ENCODE data around the gene FAM170B. TPM values are rescaled to one million over a fixed set of nuclear protein-coding genes. Genes with fewer than 3 reads are reported as not detected.

Gene FAM170B
- total RNA-seq, 1 experiment from 2014 or later, result not detected

DNA sequence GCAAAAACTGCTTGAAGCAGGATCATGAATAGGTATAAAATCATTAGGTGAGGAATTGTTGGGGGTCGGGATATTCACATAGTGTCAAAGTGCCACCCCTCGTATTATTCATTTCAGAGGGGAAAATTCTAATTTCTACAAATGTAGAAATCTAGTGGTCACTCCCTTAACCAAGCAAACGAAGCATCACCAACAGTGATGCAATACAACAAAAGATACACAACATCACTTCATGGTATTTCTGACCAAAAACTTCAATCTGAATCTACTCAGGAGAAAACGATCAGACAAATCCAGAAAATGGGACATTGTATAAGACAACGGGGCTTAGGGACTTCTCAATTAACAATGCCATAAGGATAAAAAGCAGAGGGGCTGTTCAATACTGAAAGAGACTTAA is 26.3 kb upstream of the FAM170B start:
- TF ChIP-seq NFE2L1 (CRISPR knock-in tag; IDR thresholded peaks at IDR 0.05) (no peak), NR1H2 (CRISPR knock-in tag; IDR thresholded peaks at IDR 0.05) (no peak), ZNF219 (CRISPR knock-in tag; IDR thresholded peaks at IDR 0.05; ENCODE audit: borderline replicate concordance) (no peak), NR2C2 (CRISPR knock-in tag; IDR thresholded peaks at IDR 0.05) (no peak), FOXJ3 (CRISPR knock-in tag; IDR thresholded peaks at IDR 0.05; ENCODE audit: borderline replicate concordance) (no peak)
- TF ChIP-seq, protein P1, sequence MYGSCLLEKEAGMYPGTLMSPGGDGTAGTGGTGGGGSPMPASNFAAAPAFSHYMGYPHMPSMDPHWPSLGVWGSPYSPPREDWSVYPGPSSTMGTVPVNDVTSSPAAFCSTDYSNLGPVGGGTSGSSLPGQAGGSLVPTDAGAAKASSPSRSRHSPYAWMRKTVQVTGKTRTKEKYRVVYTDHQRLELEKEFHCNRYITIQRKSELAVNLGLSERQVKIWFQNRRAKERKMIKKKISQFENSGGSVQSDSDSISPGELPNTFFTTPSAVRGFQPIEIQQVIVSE (CRISPR knock-in tag; IDR thresholded peaks at IDR 0.05; ENCODE audit: borderline replicate concordance), result no peak
- Mint-ChIP-seq H3K4me3 (no peak overlapping the region), H3K36me3 (no peaks in the 10 kb centered on the region), H3K27me3 (ENCODE audit: low read depth) (peaks cover 4% of the 10 kb centered on the region; the same call in 1 of the 2 replicates), H3K27ac (no peak overlapping the region), H3K9me3 (peaks cover 13% of the 10 kb centered on the region), H3K4me1 (peaks cover 30% of the 10 kb centered on the region)
- no peak for DNase-seq (ENCODE audit: low spot score)
- ChIA-PET CTCF (no interaction called here), POLR2A (no interaction called here)
- no peak for ATAC-seq

DNA sequence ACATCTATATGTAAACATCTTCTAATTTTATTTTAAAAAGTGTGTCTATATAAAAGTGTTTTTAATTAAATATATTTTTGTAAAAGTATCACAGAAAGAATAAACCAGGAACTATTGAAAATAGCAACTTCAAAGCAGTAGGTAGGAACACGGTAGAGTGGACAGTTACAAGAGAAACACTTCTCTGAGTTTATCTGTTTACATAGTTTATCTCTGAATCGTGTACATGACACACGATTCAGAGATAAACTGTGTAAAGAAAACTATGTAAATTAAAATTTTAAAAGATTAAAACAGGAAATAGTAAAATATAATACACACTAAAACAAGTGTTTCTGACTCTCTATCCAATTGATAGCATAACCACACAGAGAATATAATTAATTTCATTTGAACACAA is 25.1 kb upstream of the FAM170B start:
- Mint-ChIP-seq H3K4me1 (peaks cover 28% of the 10 kb centered on the region), H3K27ac (no peak overlapping the region), H3K27me3 (ENCODE audit: low read depth) (peaks cover 4% of the 10 kb centered on the region; the same call in 1 of the 2 replicates), H3K9me3 (peaks cover 13% of the 10 kb centered on the region), H3K36me3 (no peaks in the 10 kb centered on the region), H3K4me3 (no peak overlapping the region)
- CTCF ChIA-PET, result interaction anchor here (1.0 kb wide), 1 partner anchor 9 kb away, joined by 3 read pairs; no protein-coding TSS in a partner anchor
- no peak for DNase-seq (ENCODE audit: low spot score)
- POLR2A ChIA-PET, result interaction anchor here (0.8 kb wide), 1 partner anchor 478 kb away, joined by 3 read pairs; no protein-coding TSS in a partner anchor
- ATAC-seq, result no peak
- TF ChIP-seq, protein P2, sequence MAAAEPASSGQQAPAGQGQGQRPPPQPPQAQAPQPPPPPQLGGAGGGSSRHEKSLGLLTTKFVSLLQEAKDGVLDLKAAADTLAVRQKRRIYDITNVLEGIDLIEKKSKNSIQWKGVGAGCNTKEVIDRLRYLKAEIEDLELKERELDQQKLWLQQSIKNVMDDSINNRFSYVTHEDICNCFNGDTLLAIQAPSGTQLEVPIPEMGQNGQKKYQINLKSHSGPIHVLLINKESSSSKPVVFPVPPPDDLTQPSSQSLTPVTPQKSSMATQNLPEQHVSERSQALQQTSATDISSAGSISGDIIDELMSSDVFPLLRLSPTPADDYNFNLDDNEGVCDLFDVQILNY (CRISPR knock-in tag; IDR thresholded peaks at IDR 0.05), result no peak
- TF ChIP-seq FOXK1 (CRISPR knock-in tag; IDR thresholded peaks at IDR 0.05) (no peak), ATF1 (CRISPR knock-in tag; IDR thresholded peaks at IDR 0.05) (no peak), ZNF671 (CRISPR knock-in tag; IDR thresholded peaks at IDR 0.05) (no peak), ZNF317 (CRISPR knock-in tag; IDR thresholded peaks at IDR 0.05; ENCODE audit: borderline replicate concordance, low read depth) (no peak), NFE2L1 (CRISPR knock-in tag; IDR thresholded peaks at IDR 0.05) (no peak), GRHL2 (CRISPR knock-in tag; IDR thresholded peaks at IDR 0.05; ENCODE audit: insufficient replicate concordance, severe bottlenecking) (no peak), IRF2 (CRISPR knock-in tag; IDR thresholded peaks at IDR 0.05; ENCODE audit: borderline replicate concordance, low read depth) (no peak), ZNF396 (CRISPR knock-in tag; IDR thresholded peaks at IDR 0.05; ENCODE audit: borderline replicate concordance) (no peak)
- TF ChIP-seq, protein P3, sequence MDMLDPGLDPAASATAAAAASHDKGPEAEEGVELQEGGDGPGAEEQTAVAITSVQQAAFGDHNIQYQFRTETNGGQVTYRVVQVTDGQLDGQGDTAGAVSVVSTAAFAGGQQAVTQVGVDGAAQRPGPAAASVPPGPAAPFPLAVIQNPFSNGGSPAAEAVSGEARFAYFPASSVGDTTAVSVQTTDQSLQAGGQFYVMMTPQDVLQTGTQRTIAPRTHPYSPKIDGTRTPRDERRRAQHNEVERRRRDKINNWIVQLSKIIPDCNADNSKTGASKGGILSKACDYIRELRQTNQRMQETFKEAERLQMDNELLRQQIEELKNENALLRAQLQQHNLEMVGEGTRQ (CRISPR knock-in tag; IDR thresholded peaks at IDR 0.05), result no peak
- TF ChIP-seq, protein P4, sequence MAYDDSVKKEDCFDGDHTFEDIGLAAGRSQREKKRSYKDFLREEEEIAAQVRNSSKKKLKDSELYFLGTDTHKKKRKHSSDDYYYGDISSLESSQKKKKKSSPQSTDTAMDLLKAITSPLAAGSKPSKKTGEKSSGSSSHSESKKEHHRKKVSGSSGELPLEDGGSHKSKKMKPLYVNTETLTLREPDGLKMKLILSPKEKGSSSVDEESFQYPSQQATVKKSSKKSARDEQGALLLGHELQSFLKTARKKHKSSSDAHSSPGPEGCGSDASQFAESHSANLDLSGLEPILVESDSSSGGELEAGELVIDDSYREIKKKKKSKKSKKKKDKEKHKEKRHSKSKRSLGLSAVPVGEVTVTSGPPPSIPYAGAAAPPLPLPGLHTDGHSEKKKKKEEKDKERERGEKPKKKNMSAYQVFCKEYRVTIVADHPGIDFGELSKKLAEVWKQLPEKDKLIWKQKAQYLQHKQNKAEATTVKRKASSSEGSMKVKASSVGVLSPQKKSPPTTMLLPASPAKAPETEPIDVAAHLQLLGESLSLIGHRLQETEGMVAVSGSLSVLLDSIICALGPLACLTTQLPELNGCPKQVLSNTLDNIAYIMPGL (CRISPR knock-in tag; IDR thresholded peaks at IDR 0.05), result no peak
- TF ChIP-seq, protein P5, sequence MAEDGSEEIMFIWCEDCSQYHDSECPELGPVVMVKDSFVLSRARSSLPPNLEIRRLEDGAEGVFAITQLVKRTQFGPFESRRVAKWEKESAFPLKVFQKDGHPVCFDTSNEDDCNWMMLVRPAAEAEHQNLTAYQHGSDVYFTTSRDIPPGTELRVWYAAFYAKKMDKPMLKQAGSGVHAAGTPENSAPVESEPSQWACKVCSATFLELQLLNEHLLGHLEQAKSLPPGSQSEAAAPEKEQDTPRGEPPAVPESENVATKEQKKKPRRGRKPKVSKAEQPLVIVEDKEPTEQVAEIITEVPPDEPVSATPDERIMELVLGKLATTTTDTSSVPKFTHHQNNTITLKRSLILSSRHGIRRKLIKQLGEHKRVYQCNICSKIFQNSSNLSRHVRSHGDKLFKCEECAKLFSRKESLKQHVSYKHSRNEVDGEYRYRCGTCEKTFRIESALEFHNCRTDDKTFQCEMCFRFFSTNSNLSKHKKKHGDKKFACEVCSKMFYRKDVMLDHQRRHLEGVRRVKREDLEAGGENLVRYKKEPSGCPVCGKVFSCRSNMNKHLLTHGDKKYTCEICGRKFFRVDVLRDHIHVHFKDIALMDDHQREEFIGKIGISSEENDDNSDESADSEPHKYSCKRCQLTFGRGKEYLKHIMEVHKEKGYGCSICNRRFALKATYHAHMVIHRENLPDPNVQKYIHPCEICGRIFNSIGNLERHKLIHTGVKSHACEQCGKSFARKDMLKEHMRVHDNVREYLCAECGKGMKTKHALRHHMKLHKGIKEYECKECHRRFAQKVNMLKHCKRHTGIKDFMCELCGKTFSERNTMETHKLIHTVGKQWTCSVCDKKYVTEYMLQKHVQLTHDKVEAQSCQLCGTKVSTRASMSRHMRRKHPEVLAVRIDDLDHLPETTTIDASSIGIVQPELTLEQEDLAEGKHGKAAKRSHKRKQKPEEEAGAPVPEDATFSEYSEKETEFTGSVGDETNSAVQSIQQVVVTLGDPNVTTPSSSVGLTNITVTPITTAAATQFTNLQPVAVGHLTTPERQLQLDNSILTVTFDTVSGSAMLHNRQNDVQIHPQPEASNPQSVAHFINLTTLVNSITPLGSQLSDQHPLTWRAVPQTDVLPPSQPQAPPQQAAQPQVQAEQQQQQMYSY (CRISPR knock-in tag; IDR thresholded peaks at IDR 0.05), result no peak
- TF ChIP-seq, protein P6, sequence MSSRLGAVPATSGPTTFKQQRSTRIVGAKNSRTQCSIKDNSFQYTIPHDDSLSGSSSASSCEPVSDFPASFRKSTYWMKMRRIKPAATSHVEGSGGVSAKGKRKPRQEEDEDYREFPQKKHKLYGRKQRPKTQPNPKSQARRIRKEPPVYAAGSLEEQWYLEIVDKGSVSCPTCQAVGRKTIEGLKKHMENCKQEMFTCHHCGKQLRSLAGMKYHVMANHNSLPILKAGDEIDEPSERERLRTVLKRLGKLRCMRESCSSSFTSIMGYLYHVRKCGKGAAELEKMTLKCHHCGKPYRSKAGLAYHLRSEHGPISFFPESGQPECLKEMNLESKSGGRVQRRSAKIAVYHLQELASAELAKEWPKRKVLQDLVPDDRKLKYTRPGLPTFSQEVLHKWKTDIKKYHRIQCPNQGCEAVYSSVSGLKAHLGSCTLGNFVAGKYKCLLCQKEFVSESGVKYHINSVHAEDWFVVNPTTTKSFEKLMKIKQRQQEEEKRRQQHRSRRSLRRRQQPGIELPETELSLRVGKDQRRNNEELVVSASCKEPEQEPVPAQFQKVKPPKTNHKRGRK (CRISPR knock-in tag; IDR thresholded peaks at IDR 0.05; ENCODE audit: borderline replicate concordance), result no peak
- TF ChIP-seq, protein P7, sequence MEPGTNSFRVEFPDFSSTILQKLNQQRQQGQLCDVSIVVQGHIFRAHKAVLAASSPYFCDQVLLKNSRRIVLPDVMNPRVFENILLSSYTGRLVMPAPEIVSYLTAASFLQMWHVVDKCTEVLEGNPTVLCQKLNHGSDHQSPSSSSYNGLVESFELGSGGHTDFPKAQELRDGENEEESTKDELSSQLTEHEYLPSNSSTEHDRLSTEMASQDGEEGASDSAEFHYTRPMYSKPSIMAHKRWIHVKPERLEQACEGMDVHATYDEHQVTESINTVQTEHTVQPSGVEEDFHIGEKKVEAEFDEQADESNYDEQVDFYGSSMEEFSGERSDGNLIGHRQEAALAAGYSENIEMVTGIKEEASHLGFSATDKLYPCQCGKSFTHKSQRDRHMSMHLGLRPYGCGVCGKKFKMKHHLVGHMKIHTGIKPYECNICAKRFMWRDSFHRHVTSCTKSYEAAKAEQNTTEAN (CRISPR knock-in tag; IDR thresholded peaks at IDR 0.05), result no peak
- TF ChIP-seq, protein P8, sequence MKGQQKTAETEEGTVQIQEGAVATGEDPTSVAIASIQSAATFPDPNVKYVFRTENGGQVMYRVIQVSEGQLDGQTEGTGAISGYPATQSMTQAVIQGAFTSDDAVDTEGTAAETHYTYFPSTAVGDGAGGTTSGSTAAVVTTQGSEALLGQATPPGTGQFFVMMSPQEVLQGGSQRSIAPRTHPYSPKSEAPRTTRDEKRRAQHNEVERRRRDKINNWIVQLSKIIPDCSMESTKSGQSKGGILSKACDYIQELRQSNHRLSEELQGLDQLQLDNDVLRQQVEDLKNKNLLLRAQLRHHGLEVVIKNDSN (CRISPR knock-in tag; IDR thresholded peaks at IDR 0.05), result no peak
- TF ChIP-seq, protein P9, sequence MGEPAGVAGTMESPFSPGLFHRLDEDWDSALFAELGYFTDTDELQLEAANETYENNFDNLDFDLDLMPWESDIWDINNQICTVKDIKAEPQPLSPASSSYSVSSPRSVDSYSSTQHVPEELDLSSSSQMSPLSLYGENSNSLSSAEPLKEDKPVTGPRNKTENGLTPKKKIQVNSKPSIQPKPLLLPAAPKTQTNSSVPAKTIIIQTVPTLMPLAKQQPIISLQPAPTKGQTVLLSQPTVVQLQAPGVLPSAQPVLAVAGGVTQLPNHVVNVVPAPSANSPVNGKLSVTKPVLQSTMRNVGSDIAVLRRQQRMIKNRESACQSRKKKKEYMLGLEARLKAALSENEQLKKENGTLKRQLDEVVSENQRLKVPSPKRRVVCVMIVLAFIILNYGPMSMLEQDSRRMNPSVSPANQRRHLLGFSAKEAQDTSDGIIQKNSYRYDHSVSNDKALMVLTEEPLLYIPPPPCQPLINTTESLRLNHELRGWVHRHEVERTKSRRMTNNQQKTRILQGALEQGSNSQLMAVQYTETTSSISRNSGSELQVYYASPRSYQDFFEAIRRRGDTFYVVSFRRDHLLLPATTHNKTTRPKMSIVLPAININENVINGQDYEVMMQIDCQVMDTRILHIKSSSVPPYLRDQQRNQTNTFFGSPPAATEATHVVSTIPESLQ (CRISPR knock-in tag; IDR thresholded peaks at IDR 0.05), result no peak
